Suprapubic skin (tissue), 4 donors: ENCODE results near the gene WWOX.

Experiments used
- EP300 ChIP-seq: sonication (generic); formaldehyde crosslinking; IDR thresholded peaks from one replicate; pipeline ENCODE4 v1.6.1; 2017; ENCODE audit warnings: antibody characterized with exemption
- POLR2AphosphoS5 ChIP-seq, 3 donors: sonication (generic); formaldehyde crosslinking; IDR thresholded peaks; one replicate each; pipeline ENCODE4 v1.6.1; 2017; ENCODE audit warnings: antibody characterized with exemption in 3 of 3
- TF ChIP-seq, protein P1 (sequence below), 2 donors: fragments of 200-600 bp in 1 of 2; fragments of 450-650 bp in 1 of 2; sonication (generic) in 1 of 2; IDR thresholded peaks; one replicate each; pipeline ENCODE4 v1.5.1; 2016 to 2019; ENCODE audit warnings: antibody characterized with exemption in 2 of 2, mild to moderate bottlenecking in 1 of 2, moderate library complexity in 1 of 2

DNA sequence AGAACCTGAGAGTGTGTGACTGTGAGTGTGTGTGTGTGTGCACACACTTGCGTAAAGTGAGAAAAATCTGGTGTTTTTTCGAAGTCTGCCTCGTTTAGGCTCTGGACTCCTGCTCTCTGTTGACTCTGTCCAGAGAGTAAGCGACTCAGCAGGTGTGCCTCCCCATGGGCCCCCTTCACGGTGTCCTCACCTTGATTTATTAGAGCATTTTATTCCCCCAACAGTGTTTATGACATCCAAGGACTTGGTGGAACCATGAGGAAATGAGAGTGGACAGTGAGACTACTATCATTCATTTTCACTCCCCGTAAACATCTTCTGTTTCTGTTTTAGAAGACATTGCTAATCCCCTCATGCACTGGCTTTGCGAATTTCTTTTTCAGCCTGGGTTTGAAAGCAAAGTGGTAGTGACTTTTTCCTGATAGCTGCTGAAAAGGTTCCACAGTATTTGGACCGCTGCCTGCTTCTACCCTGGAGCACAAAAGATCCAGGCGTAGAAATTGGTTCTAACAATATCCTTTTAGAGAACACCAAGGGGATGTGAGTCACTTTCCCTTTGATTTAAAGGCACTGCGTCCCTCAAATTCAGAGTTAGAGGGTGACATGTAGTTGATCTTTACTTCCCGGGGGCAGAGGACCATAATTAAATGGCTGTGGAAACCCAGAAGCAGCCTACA, 218.2 kb downstream of the WWOX start:
- TF ChIP-seq, protein P1, sequence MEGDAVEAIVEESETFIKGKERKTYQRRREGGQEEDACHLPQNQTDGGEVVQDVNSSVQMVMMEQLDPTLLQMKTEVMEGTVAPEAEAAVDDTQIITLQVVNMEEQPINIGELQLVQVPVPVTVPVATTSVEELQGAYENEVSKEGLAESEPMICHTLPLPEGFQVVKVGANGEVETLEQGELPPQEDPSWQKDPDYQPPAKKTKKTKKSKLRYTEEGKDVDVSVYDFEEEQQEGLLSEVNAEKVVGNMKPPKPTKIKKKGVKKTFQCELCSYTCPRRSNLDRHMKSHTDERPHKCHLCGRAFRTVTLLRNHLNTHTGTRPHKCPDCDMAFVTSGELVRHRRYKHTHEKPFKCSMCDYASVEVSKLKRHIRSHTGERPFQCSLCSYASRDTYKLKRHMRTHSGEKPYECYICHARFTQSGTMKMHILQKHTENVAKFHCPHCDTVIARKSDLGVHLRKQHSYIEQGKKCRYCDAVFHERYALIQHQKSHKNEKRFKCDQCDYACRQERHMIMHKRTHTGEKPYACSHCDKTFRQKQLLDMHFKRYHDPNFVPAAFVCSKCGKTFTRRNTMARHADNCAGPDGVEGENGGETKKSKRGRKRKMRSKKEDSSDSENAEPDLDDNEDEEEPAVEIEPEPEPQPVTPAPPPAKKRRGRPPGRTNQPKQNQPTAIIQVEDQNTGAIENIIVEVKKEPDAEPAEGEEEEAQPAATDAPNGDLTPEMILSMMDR (IDR thresholded peaks at IDR 0.05): no peak
- no peak for TF ChIP-seq POLR2AphosphoS5 (IDR thresholded peaks at IDR 0.05)
- no peak for TF ChIP-seq EP300
